ENCODE measurements around the gene YTHDC1.
"Not testable (repeated sequence)": the region's sequence is repeated elsewhere in the genome, so short reads cannot be mapped to it uniquely, and the experiment has no call there.

YTHDC1 gene

DNA sequence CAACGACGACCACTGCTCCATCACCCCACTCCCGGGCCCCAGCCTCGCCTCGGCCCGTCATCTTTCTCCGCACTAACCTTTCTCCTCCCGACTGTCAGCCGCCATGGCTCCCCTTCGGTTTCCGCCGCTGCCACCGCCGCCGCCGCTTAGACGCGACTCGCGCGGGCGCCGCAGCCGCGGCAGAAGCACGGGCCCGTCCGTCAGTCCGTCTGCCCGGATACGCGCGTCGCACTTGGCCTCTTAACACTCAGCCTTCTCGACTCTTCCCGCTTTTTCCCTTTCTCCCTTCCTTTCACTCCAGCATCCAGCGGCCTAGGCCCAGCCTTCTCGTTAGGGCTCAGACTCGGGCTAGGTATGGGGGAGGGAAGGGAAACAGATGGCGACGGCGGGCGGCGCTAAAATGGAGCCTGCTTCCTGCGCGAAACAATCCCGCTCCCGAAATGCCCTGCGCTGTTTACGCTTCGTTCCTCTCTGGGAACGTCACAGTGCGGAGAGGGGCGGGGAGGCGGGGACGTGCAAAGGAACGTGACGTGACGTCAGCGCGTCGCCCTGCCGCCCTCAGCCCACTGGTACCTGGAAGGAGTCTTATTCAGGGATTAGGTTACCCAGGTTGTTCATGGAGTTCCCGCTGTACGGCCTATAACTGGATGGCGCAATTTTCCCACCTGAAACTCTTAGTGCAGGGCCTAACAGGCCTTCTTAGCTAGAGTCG lies at the start of gene YTHDC1:
YTHDC1 (minus strand) TSS at position 442 of the 712 bp plus-strand sequence; CDS start at position 105, 337 bp downstream.
- CTCF ChIA-PET, result interaction anchor here (2.5 kb wide), 1 partner anchor 26 kb away, joined by 6 read pairs; no protein-coding TSS in a partner anchor
- H3K4me3 Mint-ChIP-seq, result peak within 1 kb of the TSS; percentile 84
- peaks cover 16% of the 10 kb centered on the region for H3K36me3 Mint-ChIP-seq
- no peaks in the 10 kb centered on the region for H3K27me3 Mint-ChIP-seq
- H3K9me3 Mint-ChIP-seq, result no peaks in the 10 kb centered on the region
- peak within 1 kb of the TSS; percentile 94 for H3K27ac Mint-ChIP-seq
- DNase-seq, result peak; percentile 98
- peaks cover 39% of the 10 kb centered on the region for H3K4me1 Mint-ChIP-seq

DNA sequence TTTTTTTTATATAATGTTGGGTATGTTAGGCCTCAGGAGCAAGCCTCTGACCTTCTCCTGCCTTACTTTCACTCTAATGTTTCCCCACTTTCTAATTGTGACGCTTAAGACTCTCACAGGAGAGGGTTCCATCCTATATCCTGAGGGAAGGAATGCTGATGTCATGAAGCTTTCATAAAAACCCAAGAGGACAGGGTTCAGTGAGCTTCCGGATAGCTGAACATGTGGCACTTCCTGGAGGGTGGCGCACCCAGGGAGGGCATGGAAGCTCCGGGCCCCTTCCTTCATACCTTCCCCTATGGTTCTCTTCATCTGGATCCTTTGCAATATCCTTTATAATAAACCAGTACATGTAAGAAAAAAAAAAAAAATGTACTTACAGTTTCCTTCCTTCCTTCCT lies 49.4 kb upstream of the YTHDC1 start:
- H3K27ac Mint-ChIP-seq, result no peak overlapping the region
- no peak for DNase-seq
- no peaks in the 10 kb centered on the region for H3K4me1 Mint-ChIP-seq
- H3K27me3 Mint-ChIP-seq, result peaks cover 1% of the 10 kb centered on the region
- CTCF ChIA-PET, result no interaction called here
- H3K9me3 Mint-ChIP-seq, result peaks cover 2% of the 10 kb centered on the region
- H3K36me3 Mint-ChIP-seq, result no peaks in the 10 kb centered on the region
- H3K4me3 Mint-ChIP-seq, result no peak overlapping the region

DNA sequence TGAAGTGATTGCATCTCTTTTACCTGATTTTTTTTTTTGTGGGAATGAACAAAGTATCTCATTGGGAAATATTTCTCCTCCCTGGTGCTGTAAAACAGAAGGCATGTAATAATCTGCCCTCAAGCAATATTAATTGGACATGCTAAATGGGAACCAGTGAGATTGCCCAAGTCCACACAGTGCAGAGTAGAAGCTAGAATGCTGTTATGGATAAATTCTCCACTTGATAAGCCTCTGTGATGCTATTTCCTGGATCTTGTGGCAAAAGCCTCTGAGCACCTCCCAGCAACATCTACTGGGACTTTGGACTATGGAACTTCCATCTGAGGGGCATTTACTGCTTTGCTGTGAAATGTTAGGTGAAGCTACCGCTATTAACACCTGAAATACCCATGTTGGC lies 46.9 kb upstream of the YTHDC1 start:
- no peak overlapping the region for H3K4me3 Mint-ChIP-seq
- H3K9me3 Mint-ChIP-seq, result peaks cover 2% of the 10 kb centered on the region
- DNase-seq, result no peak
- H3K27me3 Mint-ChIP-seq, result peaks cover 12% of the 10 kb centered on the region
- no peaks in the 10 kb centered on the region for H3K36me3 Mint-ChIP-seq
- H3K4me1 Mint-ChIP-seq, result no peaks in the 10 kb centered on the region
- no peak overlapping the region for H3K27ac Mint-ChIP-seq
- CTCF ChIA-PET, result no interaction called here

DNA sequence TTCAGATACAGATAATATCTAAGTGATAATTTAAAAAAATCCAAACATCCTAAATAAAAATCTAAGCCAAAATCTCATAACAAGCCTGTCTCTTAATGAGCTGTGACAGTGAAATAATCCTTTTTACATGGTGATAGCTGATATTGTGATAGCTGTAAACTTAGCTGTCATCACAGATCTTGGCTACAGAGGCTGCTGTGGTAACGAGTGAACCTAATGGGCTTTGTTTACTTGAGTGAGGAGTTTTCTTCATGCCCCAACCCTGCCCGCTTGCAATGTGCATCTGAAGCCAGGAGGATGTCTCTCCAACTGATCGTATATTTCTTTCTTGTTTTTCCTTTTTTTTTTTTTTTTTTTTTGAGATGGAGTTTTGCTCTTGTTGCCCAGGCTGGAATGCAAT lies 41.5 kb upstream of the YTHDC1 start:
- CTCF ChIA-PET, result no interaction called here
- no peaks in the 10 kb centered on the region for H3K9me3 Mint-ChIP-seq
- no peaks in the 10 kb centered on the region for H3K36me3 Mint-ChIP-seq

DNA sequence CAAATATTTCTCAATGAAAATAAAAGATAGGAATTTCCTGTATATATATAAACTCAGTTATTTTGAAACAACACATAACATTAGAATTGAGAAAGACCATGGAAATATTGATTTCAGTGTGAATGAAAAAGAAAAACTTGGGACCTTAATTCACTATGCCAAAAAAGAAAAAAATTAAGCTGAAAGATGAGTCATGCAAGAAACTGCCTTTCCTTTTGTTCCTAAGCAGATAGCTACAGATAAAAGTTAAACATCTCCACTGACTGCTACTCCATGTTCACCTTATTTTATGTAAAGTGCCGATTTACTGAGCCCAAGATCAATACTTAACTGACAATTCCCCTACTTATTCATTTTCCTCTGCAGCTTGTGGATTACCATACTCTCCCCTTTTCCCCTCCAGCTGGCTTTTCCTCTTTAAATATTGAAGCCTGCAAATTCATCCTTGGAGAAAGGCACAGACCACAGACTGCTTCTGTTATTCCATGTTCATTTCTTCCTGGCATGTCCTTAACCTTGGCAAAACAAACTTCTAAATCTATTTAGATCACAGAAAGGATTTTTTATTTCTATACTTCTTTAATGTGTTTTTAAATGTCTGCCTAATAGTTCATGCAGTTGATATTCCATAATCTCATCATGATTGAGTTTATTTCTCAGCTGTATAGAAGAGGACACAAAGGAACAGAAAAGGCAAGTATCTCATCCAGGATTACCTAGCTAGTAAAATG lies 40.5 kb upstream of the YTHDC1 start:
- Mint-ChIP-seq H3K27ac (no peak overlapping the region), H3K9me3 (no peaks in the 10 kb centered on the region), H3K4me1 (no peaks in the 10 kb centered on the region), H3K36me3 (no peaks in the 10 kb centered on the region), H3K4me3 (no peak overlapping the region), H3K27me3 (peaks cover 25% of the 10 kb centered on the region)
- CTCF ChIA-PET, result interaction anchor here (1.0 to 1.1 kb wide), 2 partner anchors 10 to 14 kb away, joined by 3 to 4 read pairs; no protein-coding TSS in a partner anchor
- no peak for DNase-seq

More for the DNA sequence above, 41.5 kb upstream of the YTHDC1 start:
- DNase-seq, result no peak
- no peaks in the 10 kb centered on the region for H3K4me1 Mint-ChIP-seq
- H3K4me3 Mint-ChIP-seq, result no peak overlapping the region
- H3K27ac Mint-ChIP-seq, result no peak overlapping the region
- H3K27me3 Mint-ChIP-seq, result peaks cover 25% of the 10 kb centered on the region

DNA sequence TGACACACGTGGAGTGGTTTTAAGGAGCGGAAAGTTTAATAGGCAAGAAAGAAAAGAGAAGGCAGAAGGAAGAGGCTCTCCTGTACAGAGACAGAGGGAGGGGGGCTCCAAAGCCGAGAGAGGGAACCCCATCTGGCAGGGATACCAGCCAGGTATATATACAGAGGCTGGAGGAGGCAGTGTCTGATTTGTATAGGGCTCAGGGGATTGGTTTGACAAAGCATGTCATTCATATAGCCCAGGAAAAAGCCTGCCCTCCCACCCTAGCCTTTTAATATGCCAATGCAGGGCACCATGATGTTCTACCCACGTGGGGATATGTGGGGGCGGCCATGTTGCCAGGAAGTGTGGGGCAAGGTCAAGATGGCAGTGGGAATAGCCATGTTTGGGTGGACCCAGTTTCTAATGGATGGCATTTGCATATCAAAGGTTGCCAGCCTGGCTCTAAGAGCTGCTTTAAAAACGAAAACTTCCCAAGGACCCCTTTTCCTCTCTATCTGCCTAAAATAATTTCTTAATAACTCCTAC lies 39.6 kb upstream of the YTHDC1 start:
- CTCF ChIA-PET, DNase-seq, H3K9me3 Mint-ChIP-seq, H3K4me1 Mint-ChIP-seq, H3K27ac Mint-ChIP-seq, H3K4me3 Mint-ChIP-seq, H3K36me3 Mint-ChIP-seq: not testable (repeated sequence)
- peaks cover 29% of the 10 kb centered on the region for H3K27me3 Mint-ChIP-seq

DNA sequence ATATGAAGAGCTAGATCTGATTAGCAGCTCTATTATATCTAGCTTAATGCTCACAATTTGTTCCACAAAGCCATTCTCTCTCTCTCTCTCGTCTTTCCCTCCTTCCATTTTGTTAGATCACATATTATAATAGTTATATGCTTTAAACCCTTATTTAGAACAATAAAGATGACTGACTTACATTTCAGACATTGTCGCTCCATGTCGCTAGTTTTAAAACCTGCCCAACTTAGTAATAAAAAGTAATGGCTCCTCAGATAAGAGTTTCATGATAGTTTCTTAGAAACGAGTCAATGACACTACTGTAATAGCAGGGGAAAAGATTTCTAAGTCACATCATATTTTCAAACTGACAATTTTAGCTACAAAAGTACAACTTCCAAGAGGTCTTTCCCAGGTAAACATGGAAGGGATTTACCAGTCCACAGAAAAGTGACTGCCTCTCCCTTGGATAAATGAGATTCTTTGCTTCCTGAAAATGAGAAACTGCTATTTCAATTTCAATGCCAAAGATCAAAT lies 38.5 kb upstream of the YTHDC1 start:
- Mint-ChIP-seq H3K27me3 (peaks cover 24% of the 10 kb centered on the region), H3K9me3 (no peaks in the 10 kb centered on the region), H3K36me3 (no peaks in the 10 kb centered on the region), H3K4me1 (no peaks in the 10 kb centered on the region), H3K27ac (no peak overlapping the region), H3K4me3 (no peak overlapping the region)
- CTCF ChIA-PET, result no interaction called here
- no peak for DNase-seq

DNA sequence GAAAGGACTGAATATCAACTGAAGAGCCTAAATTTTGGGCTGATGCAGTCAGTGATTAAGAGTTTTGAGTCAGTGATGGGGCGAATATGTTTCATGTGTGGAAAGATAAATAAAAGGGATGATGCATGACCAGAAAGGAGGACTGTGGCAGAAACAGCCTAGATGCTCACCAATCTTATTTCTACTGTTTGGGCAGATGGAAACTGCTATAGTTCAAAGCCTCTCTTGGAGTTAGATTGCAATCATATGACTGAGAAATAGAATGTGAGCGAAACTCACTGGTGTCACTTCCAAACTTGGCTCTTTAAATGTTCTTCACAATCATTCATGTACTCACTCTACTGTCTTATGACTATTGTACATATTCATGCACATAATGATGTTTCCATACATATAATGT lies 35.4 kb upstream of the YTHDC1 start:
- Mint-ChIP-seq H3K27ac (no peak overlapping the region), H3K4me1 (no peaks in the 10 kb centered on the region), H3K27me3 (peaks cover 9% of the 10 kb centered on the region), H3K36me3 (no peaks in the 10 kb centered on the region), H3K9me3 (no peaks in the 10 kb centered on the region), H3K4me3 (no peak overlapping the region)
- DNase-seq, result no peak
- CTCF ChIA-PET, result no interaction called here

DNA sequence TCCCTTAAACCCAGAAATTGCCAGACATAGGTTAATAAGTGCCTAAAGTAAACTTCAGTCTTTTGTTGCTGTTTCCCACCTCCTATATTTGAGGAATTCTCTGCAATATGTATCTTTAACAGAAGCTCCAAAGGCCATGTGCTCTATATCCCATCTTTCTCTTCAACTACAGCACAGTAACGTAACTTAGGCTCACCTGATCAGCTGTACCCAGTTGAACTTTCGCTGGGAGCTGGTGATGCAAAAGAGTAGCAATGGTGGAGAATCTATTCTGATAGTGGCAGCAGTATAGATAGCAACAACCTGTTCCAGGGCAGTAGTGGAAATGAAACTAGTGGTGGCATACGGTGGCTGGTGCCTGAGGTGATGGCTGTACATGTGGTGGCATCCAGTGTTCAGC lies 33.2 kb upstream of the YTHDC1 start:
- DNase-seq, result no peak
- no peak overlapping the region for H3K27ac Mint-ChIP-seq
- CTCF ChIA-PET, result interaction anchor here (1.3 kb wide), 1 partner anchor 15 kb away, joined by 3 read pairs; no protein-coding TSS in a partner anchor
- no peaks in the 10 kb centered on the region for H3K4me1 Mint-ChIP-seq
- H3K4me3 Mint-ChIP-seq, result no peak overlapping the region
- H3K27me3 Mint-ChIP-seq, result peaks cover 11% of the 10 kb centered on the region
- H3K36me3 Mint-ChIP-seq, result no peaks in the 10 kb centered on the region
- no peaks in the 10 kb centered on the region for H3K9me3 Mint-ChIP-seq

DNA sequence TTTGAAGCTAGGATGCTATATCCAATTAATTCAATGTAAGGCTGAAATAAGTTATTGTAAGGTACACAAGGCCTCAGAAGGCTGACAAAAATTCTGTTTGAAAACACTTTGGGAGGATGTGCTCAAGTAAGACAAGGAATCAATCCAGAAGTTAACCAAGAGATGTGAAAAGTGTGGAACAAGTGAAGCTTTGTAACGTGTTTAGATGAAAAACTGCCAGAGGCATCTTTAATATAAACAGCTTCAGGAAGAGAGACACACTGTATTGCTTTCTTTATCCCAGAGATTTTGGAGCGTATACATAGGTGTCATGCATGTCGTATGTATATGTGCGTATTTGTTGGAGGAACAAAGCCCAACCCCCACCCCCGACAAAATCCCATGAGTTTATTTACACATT lies 28.3 kb upstream of the YTHDC1 start:
- Mint-ChIP-seq H3K36me3 (no peaks in the 10 kb centered on the region), H3K27ac (no peak overlapping the region), H3K4me1 (peaks cover 17% of the 10 kb centered on the region), H3K9me3 (no peaks in the 10 kb centered on the region), H3K27me3 (peaks cover 17% of the 10 kb centered on the region), H3K4me3 (no peak overlapping the region)
- CTCF ChIA-PET, result interaction anchor here (5.3 kb wide), 1 partner anchor 105 kb away, joined by 46 read pairs; no protein-coding TSS in a partner anchor
- DNase-seq, result no peak

DNA sequence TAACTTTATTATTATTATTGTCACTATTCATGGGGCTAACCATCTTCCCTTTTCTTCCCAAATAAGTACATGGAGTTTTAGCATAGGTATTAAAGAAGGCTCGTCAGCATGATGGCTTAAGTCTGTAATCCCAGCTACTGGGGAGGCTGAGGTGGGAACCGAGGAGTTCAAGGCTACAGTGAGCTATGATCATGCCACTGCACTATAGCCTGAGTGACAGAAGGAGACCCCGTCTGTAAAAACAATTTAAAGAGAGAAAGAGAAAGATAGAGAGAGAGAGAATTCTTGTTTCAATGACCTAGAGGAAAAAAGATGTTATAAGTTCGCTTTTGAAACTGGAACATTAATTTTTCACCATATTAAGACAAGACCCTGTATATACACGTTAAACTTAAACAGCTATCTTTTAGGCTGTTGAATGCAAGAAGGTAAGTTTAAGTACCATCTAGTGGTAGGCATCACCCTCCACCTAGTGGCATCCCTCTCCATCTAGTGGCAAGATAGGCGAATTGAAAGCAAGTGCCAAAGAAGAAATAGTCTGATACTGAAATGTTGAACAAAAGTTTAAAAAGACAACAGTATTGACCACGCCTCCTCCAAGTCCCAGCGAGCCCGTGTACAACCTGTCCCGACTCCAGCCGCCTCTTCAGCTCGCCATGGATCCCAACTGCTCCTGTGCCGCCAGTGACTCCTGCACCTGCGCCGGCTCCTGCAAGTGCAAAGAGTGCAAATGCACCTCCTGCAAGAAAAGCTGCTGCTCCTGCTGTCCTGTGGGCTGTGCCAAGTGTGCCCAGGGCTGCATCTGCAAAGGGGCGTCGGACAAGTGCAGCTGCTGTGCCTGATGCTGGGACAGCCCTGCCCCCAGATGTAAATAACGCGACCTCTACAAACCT lies 26.0 kb upstream of the YTHDC1 start:
- CTCF ChIA-PET, result interaction anchor here (0.6 to 5.3 kb wide), 15 partner anchors 8 to 109 kb away, joined by 3 to 46 read pairs (median 4); partner anchors contain the start of gene TMPRSS11E
- peak; percentile 61 for DNase-seq
- H3K9me3 Mint-ChIP-seq, result no peaks in the 10 kb centered on the region
- H3K36me3 Mint-ChIP-seq, result no peaks in the 10 kb centered on the region
- H3K27ac Mint-ChIP-seq, result no peak overlapping the region
- H3K27me3 Mint-ChIP-seq, result peaks cover 17% of the 10 kb centered on the region
- peaks cover 21% of the 10 kb centered on the region for H3K4me1 Mint-ChIP-seq
- H3K4me3 Mint-ChIP-seq, result peak overlapping the region; percentile 61

DNA sequence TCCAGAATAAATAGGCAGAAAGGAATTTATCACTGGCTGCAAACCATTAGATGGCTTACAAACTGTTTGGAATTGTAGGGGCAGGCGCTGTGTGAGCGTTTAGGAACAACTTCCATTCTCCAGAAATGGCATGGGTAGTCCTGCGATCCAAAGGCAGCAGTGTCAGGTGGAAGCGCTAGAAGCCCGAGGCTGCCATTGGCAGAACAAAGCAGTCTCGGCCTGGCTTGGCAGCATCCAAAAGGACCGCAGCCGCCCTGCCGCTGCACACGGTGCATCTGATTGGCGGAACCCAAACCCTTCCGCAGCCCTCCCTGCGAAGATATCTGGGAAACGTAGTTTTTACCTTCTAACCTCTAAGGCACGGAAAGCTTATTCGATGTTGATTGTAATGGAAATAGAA lies 23.6 kb upstream of the YTHDC1 start:
- H3K4me1 Mint-ChIP-seq, result peaks cover 28% of the 10 kb centered on the region
- no peaks in the 10 kb centered on the region for H3K36me3 Mint-ChIP-seq
- H3K9me3 Mint-ChIP-seq, result no peaks in the 10 kb centered on the region
- peaks cover 13% of the 10 kb centered on the region for H3K27me3 Mint-ChIP-seq
- CTCF ChIA-PET, result interaction anchor here (5.3 kb wide), 1 partner anchor 101 kb away, joined by 46 read pairs; no protein-coding TSS in a partner anchor
- no peak overlapping the region for H3K4me3 Mint-ChIP-seq
- DNase-seq, result peak; percentile 75
- no peak overlapping the region for H3K27ac Mint-ChIP-seq

DNA sequence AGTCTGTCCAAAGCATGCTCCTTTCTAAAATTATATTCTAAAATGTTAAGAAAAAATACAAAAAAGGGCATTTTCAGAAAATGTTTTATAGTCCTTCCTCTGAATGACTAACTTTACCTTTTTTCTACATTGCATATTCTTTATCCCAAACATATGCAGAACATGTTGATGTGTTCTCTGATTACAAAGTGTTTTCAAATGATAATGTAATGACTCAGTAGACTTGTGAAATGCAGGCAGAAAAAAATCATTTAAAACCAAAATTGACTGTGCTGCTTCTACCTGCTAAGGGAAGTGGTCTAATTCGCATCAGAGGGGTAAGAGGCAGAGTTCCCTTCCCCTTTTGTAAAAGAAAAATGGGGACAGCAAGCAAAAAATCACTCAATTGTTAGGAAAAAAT lies 22.7 kb upstream of the YTHDC1 start:
- Mint-ChIP-seq H3K36me3 (no peaks in the 10 kb centered on the region), H3K27me3 (peaks cover 6% of the 10 kb centered on the region), H3K27ac (no peak overlapping the region), H3K9me3 (no peaks in the 10 kb centered on the region), H3K4me1 (peaks cover 30% of the 10 kb centered on the region), H3K4me3 (no peak overlapping the region)
- CTCF ChIA-PET, result no interaction called here
- DNase-seq, result no peak
